GM19099 (cell line): ENCODE measurements around the gene H2BK1.
A peak's percentile ranks its signal among the peaks of the same experiment; 100 is the strongest.

ENCODE experiments used
- POLR2A ChIP-seq: IDR thresholded peaks from 3 replicates; pipeline ENCODE4 v1.6.1; 2011; ENCODE audit warnings: low read depth; ENCODE audit not compliant: insufficient read length; ENCODE audit errors: extremely low read depth

Gene H2BK1

DNA sequence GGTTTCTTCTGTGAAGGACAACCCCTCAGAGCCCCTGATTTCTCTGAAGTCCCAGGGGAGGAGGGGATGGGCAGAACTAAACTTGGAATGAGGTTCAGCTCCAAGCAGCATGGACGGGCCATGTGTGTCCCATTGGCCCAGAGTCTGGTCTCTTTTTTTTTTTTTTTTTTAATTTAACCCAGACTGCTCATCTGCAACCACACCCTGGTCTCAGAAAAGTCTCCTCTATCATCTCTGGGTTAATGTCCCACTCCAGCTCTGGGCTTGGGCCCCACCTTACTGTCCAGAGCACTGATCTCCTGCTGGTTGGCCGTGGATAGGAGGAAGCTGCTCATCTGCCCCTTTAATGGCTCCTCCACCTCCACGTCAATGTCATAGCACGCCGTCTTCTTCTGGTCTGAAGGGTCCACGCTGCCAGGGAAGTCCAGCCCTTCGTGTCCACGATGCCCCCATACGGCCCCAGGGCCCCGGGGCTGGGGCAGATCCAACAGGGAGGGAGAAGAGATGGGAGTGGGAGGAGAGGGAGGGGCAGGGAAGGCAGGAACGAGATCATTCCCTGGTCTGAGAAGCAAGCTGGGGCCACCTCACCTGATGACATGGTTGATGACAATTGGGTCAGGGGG lies 29.7 kb upstream of the H2BK1 start:
- TF ChIP-seq POLR2A: no peak

DNA sequence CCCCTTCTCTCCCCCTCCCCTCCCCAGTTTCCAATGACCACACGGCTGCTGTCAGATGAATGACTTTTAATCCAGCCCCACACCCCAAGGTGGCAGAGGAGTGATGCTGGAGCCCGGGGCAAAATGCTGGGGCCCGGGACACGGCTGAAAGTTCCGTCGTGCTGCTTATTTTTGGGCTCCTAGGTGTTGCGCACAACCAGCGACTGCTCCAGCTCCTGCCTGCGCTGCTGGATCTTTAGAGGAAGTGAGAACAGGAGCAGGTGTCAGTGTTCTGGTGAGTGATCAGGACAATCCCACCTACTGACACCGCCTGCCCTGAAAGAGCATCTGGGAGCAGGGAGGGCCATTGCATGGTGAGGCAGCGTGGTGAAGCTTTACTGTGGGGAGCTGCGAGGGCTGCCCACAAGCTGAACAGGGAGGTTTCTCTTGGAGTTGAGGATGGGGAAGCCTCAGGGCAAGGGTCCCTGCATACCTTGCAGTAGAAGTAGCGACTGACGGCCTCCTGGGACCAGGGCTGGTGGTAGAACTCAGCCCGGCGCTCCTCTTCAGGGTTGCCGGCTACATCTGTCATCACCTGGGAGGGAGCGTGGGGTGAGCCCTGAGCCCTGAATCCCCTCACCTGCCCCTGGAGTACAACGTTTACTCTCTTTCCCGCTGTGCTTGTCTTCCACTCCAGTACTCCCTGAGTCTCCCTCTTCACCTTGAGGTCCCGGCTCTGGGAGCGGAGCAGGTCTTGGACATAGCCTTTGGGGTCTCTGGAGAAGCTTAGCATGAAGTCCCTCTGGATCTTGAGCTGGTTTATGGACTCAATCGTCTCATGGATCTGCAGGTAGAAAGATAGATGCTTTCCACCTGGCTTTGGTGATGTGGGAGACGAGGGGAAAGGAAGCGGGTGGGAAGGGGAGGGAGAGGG lies 28.9 kb upstream of the H2BK1 start:
- TF ChIP-seq POLR2A: no peak

DNA sequence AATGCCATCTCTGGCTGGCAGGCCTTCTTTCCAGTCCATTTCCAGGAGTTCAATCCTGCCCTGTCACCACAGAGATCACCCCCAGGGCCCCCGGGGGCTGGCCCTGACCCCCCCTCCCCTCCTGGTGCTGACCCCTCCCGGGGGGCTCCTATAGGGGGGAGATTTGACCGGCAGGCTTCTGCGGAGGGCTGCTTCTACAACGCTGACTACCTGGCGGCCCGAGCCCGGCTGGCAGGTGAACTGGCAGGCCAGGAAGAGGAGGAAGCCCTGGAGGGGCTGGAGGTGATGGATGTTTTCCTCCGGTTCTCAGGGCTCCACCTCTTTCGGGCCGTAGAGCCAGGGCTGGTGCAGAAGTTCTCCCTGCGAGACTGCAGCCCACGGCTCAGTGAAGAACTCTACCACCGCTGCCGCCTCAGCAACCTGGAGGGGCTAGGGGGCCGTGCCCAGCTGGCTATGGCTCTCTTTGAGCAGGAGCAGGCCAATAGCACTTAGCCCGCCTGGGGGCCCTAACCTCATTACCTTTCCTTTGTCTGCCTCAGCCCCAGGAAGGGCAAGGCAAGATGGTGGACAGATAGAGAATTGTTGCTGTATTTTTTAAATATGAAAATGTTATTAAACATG lies 28.0 kb upstream of the H2BK1 start:
- no peak for TF ChIP-seq POLR2A

DNA sequence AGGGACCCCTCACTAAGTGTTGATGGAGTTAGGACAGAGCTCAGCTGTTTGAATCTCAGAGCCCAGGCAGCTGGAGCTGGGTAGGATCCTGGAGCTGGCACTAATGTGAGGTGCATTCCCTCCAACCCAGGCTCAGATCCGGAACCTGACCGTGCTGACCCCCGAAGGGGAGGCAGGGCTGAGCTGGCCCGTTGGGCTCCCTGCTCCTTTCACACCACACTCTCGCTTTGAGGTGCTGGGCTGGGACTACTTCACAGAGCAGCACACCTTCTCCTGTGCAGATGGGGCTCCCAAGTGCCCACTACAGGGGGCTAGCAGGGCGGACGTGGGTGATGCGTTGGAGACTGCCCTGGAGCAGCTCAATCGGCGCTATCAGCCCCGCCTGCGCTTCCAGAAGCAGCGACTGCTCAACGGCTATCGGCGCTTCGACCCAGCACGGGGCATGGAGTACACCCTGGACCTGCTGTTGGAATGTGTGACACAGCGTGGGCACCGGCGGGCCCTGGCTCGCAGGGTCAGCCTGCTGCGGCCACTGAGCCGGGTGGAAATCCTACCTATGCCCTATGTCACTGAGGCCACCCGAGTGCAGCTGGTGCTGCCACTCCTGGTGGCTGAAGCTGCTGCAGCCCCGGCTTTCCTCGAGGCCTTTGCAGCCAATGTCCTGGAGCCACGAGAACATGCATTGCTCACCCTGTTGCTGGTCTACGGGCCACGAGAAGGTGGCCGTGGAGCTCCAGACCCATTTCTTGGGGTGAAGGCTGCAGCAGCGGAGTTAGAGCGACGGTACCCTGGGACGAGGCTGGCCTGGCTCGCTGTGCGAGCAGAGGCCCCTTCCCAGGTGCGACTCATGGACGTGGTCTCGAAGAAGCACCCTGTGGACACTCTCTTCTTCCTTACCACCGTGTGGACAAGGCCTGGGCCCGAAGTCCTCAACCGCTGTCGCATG lies 27.2 kb upstream of the H2BK1 start:
- no peak for TF ChIP-seq POLR2A

DNA sequence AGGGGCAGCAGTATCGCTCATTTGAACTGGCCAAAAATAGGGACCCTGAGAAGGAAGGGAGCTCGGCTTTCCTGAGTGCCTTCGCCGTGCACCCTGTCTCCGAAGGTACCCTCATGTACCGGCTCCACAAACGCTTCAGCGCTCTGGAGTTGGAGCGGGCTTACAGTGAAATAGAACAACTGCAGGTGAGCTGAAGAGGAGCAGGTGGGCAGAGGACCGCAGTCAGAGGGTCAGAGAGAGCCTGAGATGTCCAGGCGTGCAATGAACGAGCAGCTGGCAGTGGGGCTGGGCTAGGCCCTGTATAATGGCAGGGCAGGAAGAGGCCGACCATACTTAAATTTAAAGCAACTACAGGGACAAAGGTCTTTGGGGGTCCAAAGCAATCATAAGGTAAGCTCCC lies 26.1 kb upstream of the H2BK1 start:
- TF ChIP-seq POLR2A: no peak

DNA sequence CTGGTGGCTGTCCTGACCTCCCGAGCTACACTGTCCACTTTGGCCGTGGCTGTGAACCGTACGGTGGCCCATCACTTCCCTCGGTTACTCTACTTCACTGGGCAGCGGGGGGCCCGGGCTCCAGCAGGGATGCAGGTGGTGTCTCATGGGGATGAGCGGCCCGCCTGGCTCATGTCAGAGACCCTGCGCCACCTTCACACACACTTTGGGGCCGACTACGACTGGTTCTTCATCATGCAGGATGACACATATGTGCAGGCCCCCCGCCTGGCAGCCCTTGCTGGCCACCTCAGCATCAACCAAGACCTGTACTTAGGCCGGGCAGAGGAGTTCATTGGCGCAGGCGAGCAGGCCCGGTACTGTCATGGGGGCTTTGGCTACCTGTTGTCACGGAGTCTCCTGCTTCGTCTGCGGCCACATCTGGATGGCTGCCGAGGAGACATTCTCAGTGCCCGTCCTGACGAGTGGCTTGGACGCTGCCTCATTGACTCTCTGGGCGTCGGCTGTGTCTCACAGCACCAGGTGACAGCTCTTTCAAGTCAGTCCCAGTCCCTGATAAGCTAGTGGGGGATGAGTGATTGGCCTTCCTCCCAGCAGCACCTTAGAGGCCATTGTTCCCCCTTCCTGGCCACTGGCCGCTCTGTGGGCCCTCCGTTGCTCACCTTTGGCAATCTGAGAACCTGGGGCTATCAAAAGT lies 25.0 kb upstream of the H2BK1 start:
- TF ChIP-seq POLR2A: no peak

DNA sequence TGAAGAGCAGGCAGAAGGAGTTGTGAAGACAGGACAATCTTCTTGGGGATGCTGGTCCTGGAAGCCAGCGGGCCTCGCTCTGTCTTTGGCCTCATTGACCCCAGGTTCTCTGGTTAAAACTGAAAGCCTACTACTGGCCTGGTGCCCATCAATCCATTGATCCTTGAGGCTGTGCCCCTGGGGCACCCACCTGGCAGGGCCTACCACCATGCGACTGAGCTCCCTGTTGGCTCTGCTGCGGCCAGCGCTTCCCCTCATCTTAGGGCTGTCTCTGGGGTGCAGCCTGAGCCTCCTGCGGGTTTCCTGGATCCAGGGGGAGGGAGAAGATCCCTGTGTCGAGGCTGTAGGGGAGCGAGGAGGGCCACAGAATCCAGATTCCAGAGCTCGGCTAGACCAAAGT lies 23.5 kb upstream of the H2BK1 start:
- no peak for TF ChIP-seq POLR2A

DNA sequence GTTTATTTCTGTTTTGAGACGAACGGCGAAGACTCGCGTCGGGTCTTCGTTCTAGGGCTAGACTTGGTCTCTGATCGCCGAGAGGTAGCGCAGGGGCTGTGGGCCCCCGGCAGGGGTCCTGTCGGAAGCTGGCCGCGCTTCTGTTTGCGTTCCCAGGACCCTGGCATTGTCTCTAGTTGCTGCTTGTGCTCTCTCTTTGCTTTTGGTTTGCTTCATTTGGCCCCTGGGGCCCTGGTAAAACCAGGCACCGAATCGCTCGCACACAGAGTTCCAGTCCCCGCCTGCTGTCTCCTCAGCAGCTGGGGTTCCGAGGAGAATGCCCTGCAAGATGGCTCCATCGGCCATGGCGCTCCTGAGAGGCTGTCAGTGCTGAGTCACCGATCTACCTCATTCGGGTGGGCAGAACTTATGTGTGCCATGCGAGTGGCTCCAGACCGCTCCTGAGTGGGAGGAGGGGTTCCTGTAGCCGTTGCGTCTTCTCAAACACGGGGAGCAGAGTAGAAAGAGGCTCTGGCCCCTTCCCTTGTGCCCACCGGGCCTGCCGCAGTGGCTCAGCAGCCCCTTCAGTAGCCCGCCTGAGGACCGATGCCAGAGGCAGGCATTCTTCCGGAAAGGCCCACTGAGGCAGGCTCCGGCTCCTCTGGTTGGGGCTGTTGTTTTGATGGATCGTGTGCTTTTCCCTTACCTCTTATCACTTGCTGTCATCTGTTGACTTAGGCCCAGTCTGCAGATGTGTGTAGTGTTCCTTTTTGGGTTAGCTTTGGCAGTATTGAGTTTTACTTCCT lies 22.8 kb upstream of the H2BK1 start:
- peak; percentile 37 for TF ChIP-seq POLR2A

DNA sequence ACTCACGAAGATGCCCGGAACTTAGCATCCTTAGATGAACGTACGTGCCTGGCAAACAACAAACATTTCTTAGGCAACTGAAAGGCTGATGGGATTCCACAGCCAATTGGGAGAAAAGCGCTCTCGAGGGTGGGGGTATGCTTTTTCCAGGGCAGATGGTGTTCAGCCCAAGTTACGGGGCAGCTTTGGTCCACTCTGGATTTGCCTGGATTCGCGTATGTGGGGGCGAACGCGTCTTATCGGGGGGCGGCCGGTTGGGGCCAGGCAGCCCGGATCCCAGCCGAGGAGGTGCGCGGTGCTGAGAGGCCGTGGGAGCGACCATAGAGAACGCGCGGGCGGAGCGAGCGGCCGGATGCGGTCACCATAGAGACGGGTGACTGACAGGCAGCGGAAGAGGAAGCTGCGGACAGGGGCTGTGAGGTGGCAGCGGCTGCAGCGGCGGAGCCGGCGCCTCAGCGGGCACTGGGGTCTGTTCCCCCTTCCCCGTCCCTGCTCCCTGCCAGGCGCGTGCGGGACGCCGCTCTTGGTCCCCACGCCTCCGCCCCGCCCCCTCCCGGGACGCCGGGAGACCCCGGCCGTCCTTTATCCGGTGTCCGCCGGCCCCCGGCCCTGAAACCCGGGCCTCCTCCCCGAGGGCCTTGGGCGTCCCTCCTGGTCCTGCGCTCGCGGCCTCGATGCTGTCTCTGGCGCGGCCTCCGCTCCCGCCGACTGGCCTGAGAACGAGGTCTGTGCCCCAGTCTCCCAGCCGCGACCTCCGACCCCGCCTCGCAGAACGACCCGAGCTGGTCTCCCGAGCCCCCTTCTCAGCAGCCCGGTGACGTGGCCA lies 22.0 kb upstream of the H2BK1 start, which contains the start of gene CHPF2:
TSS of gene CHPF2 (plus strand) at position 393 of the 826 bp plus-strand sequence. CDS start 1,529 bp downstream, outside the sequence.
- peak; percentile 96 for TF ChIP-seq POLR2A

DNA sequence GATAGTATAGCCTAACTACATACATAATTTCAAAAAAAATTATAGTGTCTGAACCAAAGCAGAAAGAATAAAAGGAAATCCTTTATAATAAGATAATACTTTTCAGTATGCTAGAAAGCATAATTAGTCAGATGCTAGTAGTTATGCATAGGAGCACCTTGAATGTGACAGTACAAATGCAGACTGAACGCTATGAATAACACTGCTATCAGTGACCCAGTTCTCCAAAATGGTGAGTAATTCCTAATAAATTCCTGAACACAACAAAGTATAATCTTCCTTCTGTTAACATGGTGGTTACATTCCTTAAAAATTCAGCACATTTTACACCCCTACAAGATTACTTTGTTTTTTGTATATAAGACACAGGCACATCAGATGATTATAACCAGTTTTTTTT lies 20.8 kb upstream of the H2BK1 start:
- no peak for TF ChIP-seq POLR2A

DNA sequence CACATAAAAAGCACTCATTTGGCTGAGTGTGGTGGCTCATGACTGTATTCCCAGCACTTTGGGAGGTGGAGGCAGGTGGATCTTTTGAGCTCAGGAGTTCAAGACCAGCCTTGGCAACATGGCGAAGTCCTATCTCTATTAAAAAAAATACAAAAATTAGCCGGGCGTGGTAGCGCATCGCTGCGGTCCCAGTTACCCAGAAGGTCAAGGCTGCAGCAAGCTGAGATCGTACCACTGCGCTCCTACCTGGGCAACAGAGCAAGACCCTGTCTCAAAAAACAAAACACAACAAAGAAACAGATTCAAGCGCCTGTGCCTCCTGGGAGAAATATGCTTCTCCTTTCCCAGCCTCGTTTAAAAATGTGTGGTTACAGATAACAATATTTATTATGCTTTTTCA lies 19.0 kb upstream of the H2BK1 start:
- TF ChIP-seq POLR2A: no peak

DNA sequence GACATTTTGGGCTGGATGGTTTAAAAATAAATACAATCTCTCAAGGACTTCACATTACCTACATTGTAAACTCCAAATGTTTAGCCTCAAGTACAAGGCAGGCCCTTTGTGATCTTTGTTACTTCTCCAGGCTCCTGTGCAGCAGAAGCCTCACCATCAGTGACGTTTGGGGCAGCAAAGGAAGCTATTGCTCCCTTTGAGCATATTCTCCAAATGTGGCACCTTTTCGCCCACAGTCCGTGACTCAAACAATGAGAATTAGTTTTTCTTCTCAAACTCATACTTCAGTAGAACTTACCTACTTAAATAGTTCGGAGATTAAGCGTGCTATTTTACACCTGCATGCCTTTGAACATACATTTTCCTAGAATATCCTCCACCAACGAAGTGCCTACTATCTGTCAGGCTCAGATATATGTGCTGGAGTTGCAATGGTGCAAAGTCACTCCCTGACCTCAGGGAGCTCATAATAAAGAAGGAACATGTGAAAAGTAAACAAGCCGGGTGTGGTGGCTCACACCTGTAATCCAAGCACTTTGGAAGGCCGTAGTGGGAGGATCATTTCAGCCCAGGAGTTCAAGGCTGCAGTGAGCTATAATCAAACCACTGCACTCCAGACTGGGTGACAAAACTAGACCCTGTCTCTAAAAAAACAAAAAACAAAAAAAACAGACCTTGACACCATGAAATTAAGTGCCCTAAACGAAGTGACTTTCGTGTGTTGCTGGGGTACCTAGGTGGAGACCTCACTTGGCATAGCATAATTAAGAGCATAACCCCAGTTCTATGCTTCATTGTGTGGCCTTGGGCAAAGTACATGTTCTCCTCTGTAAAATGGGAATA lies 18.0 kb upstream of the H2BK1 start:
- TF ChIP-seq POLR2A: no peak
